HCT116 (cell line): Measurements from ENCODE around the gene NHERF2. TPM values are rescaled to one million over a fixed set of nuclear protein-coding genes. Genes with fewer than 3 reads are reported as not detected.

ENCODE experiments used
- ATAC-seq: fragments of 200-7000 bp; cut with Tn5 transposase; 2 replicates; pipeline ENCODE4 v1.9.1; 2020; ENCODE audit warnings: mild to moderate bottlenecking, moderate library complexity
- BruUV-seq: library from RNA; stranded (reverse); fragments of 400-500 nt; replicated peaks from 2 replicates; lab custom pipeline; 2021; lab: Mats Ljungman, UMichigan
- CTCF ChIA-PET: fragments of 300-600 bp; sonication (Branson Sonifier 250); formaldehyde crosslinking; loops from one replicate; lab custom pipeline; 2021; ENCODE audit warnings: antibody characterized with exemption; lab: Charles Lee
- POLR2A ChIA-PET: fragments of 300-600, 350-600 bp; sonication (Branson Sonifier 250); formaldehyde crosslinking; loops from one replicate; lab custom pipeline; 2021; ENCODE audit warnings: antibody characterized with exemption; lab: Charles Lee
- RAD21 ChIA-PET, 2 experiments: fragments of 300-600 bp; sonication (Branson Sonifier 250); formaldehyde crosslinking; loops; one replicate each; lab custom pipeline; 2023; ENCODE audit warnings: low total read pairs in 2 of 2; ENCODE audit not compliant: uncharacterized antibody in 2 of 2, unreplicated experiment in 2 of 2, low non-redundant PET in 1 of 2; lab: Charles Lee
- DNase-seq: peaks from one replicate; pipeline ENCODE4 v3.0.0-alpha.2; 2010; ENCODE audit warnings: low read depth, low spot score
- H2AFZ ChIP-seq: fragments of 200-600 bp; shearing (Covaris generic), sonication (generic); 2 replicates; pipeline ENCODE4 v1.6.1; 2017; ENCODE audit warnings: low read depth, mixed run types, mixed read lengths, antibody characterized with exemption, low read length; ENCODE audit not compliant: poor library complexity, severe bottlenecking
- H3K27ac ChIP-seq: 2 replicates; pipeline ENCODE4 v1.5.1; 2012; ENCODE audit warnings: low read depth, low read length
- H3K27me3 ChIP-seq: fragments of 200-600 bp; sonication (generic); 2 replicates; pipeline ENCODE4 v1.6.1; 2016; ENCODE audit warnings: mixed run types, low read length, mixed read lengths; ENCODE audit not compliant: insufficient read depth
- H3K36me3 ChIP-seq, 2 experiments: fragments of 200-500 bp in 1 of 2; fragments of 200-600 bp in 1 of 2; sonication (Bioruptor generic) in 1 of 2; sonication (generic) in 1 of 2; 2 replicates each; pipeline versions ENCODE4 v1.5.1 to v1.6.1; 2014 to 2016; ENCODE audit warnings: low read length in 2 of 2, inconsistent platforms in 1 of 2, mixed read lengths in 1 of 2, mixed run types in 1 of 2; ENCODE audit not compliant: insufficient read depth in 2 of 2, control insufficient read depth in 1 of 2
- H3K4me1 ChIP-seq, 2 experiments: fragments of 200-600 bp in 1 of 2; sonication (generic) in 1 of 2; 2 replicates each; pipeline versions ENCODE4 v1.5.1 to v1.6.1; 2012 to 2017; ENCODE audit warnings: low read length in 2 of 2, inconsistent platforms in 1 of 2, mild to moderate bottlenecking in 1 of 2, mixed read lengths in 1 of 2, mixed run types in 1 of 2, moderate library complexity in 1 of 2; ENCODE audit not compliant: insufficient read depth in 2 of 2, control insufficient read depth in 1 of 2
- H3K4me2 ChIP-seq: fragments of 200-600 bp; sonication (generic); 2 replicates; pipeline ENCODE4 v1.6.1; 2017; ENCODE audit warnings: mixed run types, low read length, mixed read lengths
- H3K4me3 ChIP-seq, 2 experiments: fragments of 200-600 bp in 1 of 2; sonication (generic) in 1 of 2; replicated peaks in 1 of 2; 2 replicates each; pipeline ENCODE4 v1.5.1; 2011 to 2016; ENCODE audit warnings: low read length in 2 of 2, control low read depth in 1 of 2, low read depth in 1 of 2, mild to moderate bottlenecking in 1 of 2, mixed read lengths in 1 of 2, mixed run types in 1 of 2
- H3K79me2 ChIP-seq: fragments of 200-600 bp; sonication (generic); 2 replicates; pipeline ENCODE4 v1.6.1; 2017; ENCODE audit warnings: mild to moderate bottlenecking, mixed run types, low read length, moderate library complexity, mixed read lengths; ENCODE audit not compliant: insufficient read depth
- H3K9ac ChIP-seq: fragments of 200-600 bp; sonication (generic); 2 replicates; pipeline ENCODE4 v1.6.1; 2016; ENCODE audit warnings: low read length, mixed read lengths
- H3K9me2 ChIP-seq: fragments of 200-600 bp; sonication (generic), shearing (Covaris generic); 2 replicates; pipeline ENCODE4 v1.6.1; 2017; ENCODE audit warnings: mixed run types, mild to moderate bottlenecking, moderate library complexity; ENCODE audit not compliant: insufficient read depth
- H3K9me3 ChIP-seq, 2 experiments: fragments of 200-500 bp in 1 of 2; fragments of 200-600 bp in 1 of 2; sonication (Bioruptor generic) in 1 of 2; sonication (generic) in 1 of 2; 2 replicates each; pipeline ENCODE4 v1.6.1; 2014 to 2017; ENCODE audit warnings: low read length in 2 of 2, mixed read lengths in 2 of 2, inconsistent platforms in 1 of 2, low read depth in 1 of 2, mild to moderate bottlenecking in 1 of 2, mixed run types in 1 of 2, moderate library complexity in 1 of 2; ENCODE audit not compliant: control insufficient read depth in 1 of 2, insufficient read depth in 1 of 2
- H4K20me1 ChIP-seq: fragments of 200-600 bp; sonication (generic), shearing (Covaris generic); 2 replicates; pipeline ENCODE4 v1.6.1; 2017; ENCODE audit warnings: mixed run types, mild to moderate bottlenecking, moderate library complexity; ENCODE audit not compliant: insufficient read depth
- CBX3 ChIP-seq: IDR thresholded peaks from 2 replicates; pipeline ENCODE4 v1.6.1; 2012; ENCODE audit warnings: low read depth
- CEBPB ChIP-seq: IDR thresholded peaks from 2 replicates; pipeline ENCODE4 v1.6.1; 2012; ENCODE audit warnings: low read depth
- ELF1 ChIP-seq: IDR thresholded peaks from 2 replicates; pipeline ENCODE4 v1.6.1; 2012; ENCODE audit warnings: low read depth, borderline replicate concordance
- EZH2phosphoT487 ChIP-seq: fragments of 200-600 bp; IDR thresholded peaks from 2 replicates; pipeline ENCODE4 v1.6.1; 2018; ENCODE audit warnings: antibody characterized with exemption, borderline replicate concordance
- FOSL1 ChIP-seq: IDR thresholded peaks from 2 replicates; pipeline ENCODE4 v1.6.1; 2012; ENCODE audit warnings: low read depth
- JUND ChIP-seq: IDR thresholded peaks from 2 replicates; pipeline ENCODE4 v1.6.1; 2012
- POLR2AphosphoS5 ChIP-seq: IDR thresholded peaks from 2 replicates; pipeline ENCODE4 v1.6.1; 2011; ENCODE audit warnings: mild to moderate bottlenecking, low read depth, low read length, moderate library complexity
- SIN3A ChIP-seq: IDR thresholded peaks from 2 replicates; pipeline ENCODE4 v1.6.1; 2012; ENCODE audit warnings: low read depth
- SP1 ChIP-seq: IDR thresholded peaks from 2 replicates; pipeline ENCODE4 v1.6.1; 2012; ENCODE audit warnings: low read depth
- TCF7L2 ChIP-seq: IDR thresholded peaks from 2 replicates; pipeline ENCODE4 v1.7.0; 2011; ENCODE audit warnings: borderline replicate concordance, inconsistent platforms; ENCODE audit not compliant: insufficient read depth, insufficient read length; ENCODE audit errors: extremely low read depth
- ZFX ChIP-seq: fragments of 450-650 bp; IDR thresholded peaks from 2 replicates; pipeline ENCODE4 v1.6.1; 2017
- ZNF274 ChIP-seq: fragments of 200-500 bp; sonication (Bioruptor generic); IDR thresholded peaks from 2 replicates; pipeline ENCODE4 v1.6.1; 2014; ENCODE audit warnings: mild to moderate bottlenecking, low read depth, low read length, inconsistent platforms
- intact Hi-C: fragments of 100-400 bp; cut with micrococcal nuclease; formaldehyde crosslinking; loops from 2 replicates; pipeline ENCODE4 v1.10.0; 2022
- total RNA-seq: library from RNA; stranded (reverse); gene quantifications from one replicate; pipeline ENCODE4 v1.2.1, GENCODE V29; 2021; ENCODE audit not compliant: unreplicated experiment
- TF ChIP-seq, protein P1 (sequence below): IDR thresholded peaks from 2 replicates; pipeline ENCODE4 v1.6.1; 2011; ENCODE audit warnings: mild to moderate bottlenecking, low read length, moderate library complexity; ENCODE audit not compliant: insufficient replicate concordance; ENCODE audit errors: extremely low read depth
- TF ChIP-seq, protein P2 (sequence below), 3 experiments: fragments of 200-600 bp in 1 of 3; sonication (generic) in 1 of 3; IDR thresholded peaks in 2 of 3; conservative IDR thresholded peaks in 1 of 3; 2 replicates each; pipeline ENCODE4 v1.5.1; 2012 to 2017; ENCODE audit warnings: low read depth in 2 of 3, low read length in 2 of 3, antibody characterized with exemption in 1 of 3, borderline replicate concordance in 1 of 3, control low read depth in 1 of 3, mild to moderate bottlenecking in 1 of 3, mixed read lengths in 1 of 3, mixed run types in 1 of 3, moderate library complexity in 1 of 3; ENCODE audit not compliant: insufficient read depth in 1 of 3
- TF ChIP-seq, protein P3 (sequence below): IDR thresholded peaks from 2 replicates; pipeline ENCODE4 v1.6.1; 2012
- TF ChIP-seq, protein P4 (sequence below): IDR thresholded peaks from 2 replicates; pipeline ENCODE4 v1.6.1; 2012; ENCODE audit warnings: low read depth

NHERF2 gene
- total RNA-seq, 1 experiment from 2014 or later: 58.4 TPM

DNA sequence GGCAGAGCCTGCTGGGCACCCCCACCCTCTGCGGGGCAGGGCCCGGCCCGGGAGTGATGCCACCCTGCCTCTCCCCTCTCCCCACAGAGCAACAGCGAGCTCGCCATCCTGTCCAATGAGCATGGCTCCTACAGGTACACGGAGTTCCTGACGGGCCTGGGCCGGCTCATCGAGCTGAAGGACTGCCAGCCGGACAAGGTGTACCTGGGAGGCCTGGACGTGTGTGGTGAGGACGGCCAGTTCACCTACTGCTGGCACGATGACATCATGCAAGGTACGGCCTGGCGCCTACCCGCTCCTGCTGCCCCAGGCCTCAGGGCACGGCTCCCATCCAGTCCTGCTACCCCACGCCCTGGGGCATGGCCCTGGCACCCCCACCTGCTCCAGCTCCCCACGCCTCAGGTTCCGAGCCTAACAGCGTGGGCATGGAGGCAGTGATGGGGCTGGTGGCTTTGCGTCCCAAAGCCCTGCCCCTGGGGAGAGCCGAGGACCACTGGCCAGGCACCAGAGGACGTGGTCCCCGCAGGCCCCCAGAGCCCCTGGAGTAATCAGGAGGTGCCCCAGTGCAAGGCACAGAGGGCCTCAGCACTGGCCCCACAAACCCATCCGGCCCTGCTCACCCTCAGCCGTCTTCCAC, 59.5 kb downstream of the NHERF2 start:
- Histone ChIP-seq H3K4me3 (no peak overlapping the region), H3K9ac (no peak overlapping the region), H3K4me2 (no peak overlapping the region), H2AFZ (no peak overlapping the region), H3K9me2 (no peaks in the 10 kb centered on the region), H3K4me1 (peaks cover 4 to 12% of the 10 kb centered on the region in 2 experiments), H3K27ac (no peak overlapping the region; the same call in 1 of the 2 replicates), H3K36me3 (peaks cover 5 to 13% of the 10 kb centered on the region in 2 experiments; a peak in 2 of 4 replicates), H3K9me3 (no peaks in the 10 kb centered on the region), H4K20me1 (no peaks in the 10 kb centered on the region), H3K79me2 (no peaks in the 10 kb centered on the region), H3K27me3 (no peaks in the 10 kb centered on the region)
- ChIA-PET RAD21 (no interaction called here), POLR2A (no interaction called here), CTCF (interaction anchor here (1.1 kb wide), 1 partner anchor 39 kb away, joined by 3 read pairs; the partner anchor contains the start of genes NTHL1 and TSC2)
- no TSS peak for BruUV-seq
- DNase-seq (no peak), ATAC-seq (no peak)
- TF ChIP-seq CBX3 (no peak), FOSL1 (no peak), EZH2phosphoT487 (no peak), SIN3A (no peak), ZNF274 (no peak), JUND (no peak), CEBPB (no peak), TCF7L2 (no peak), SP1 (no peak), ELF1 (no peak), ZFX (no peak), POLR2AphosphoS5 (no peak)
- TF ChIP-seq, protein P1, sequence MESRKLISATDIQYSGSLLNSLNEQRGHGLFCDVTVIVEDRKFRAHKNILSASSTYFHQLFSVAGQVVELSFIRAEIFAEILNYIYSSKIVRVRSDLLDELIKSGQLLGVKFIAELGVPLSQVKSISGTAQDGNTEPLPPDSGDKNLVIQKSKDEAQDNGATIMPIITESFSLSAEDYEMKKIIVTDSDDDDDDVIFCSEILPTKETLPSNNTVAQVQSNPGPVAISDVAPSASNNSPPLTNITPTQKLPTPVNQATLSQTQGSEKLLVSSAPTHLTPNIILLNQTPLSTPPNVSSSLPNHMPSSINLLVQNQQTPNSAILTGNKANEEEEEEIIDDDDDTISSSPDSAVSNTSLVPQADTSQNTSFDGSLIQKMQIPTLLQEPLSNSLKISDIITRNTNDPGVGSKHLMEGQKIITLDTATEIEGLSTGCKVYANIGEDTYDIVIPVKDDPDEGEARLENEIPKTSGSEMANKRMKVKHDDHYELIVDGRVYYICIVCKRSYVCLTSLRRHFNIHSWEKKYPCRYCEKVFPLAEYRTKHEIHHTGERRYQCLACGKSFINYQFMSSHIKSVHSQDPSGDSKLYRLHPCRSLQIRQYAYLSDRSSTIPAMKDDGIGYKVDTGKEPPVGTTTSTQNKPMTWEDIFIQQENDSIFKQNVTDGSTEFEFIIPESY: no peak
- TF ChIP-seq, protein P2, sequence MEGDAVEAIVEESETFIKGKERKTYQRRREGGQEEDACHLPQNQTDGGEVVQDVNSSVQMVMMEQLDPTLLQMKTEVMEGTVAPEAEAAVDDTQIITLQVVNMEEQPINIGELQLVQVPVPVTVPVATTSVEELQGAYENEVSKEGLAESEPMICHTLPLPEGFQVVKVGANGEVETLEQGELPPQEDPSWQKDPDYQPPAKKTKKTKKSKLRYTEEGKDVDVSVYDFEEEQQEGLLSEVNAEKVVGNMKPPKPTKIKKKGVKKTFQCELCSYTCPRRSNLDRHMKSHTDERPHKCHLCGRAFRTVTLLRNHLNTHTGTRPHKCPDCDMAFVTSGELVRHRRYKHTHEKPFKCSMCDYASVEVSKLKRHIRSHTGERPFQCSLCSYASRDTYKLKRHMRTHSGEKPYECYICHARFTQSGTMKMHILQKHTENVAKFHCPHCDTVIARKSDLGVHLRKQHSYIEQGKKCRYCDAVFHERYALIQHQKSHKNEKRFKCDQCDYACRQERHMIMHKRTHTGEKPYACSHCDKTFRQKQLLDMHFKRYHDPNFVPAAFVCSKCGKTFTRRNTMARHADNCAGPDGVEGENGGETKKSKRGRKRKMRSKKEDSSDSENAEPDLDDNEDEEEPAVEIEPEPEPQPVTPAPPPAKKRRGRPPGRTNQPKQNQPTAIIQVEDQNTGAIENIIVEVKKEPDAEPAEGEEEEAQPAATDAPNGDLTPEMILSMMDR (IDR thresholded peaks at IDR 0.05 in 2 of 3, conservative IDR thresholded peaks at IDR 0.05 in 1 of 3; ENCODE audit: borderline replicate concordance in 1 of 3, insufficient read depth in 1 of 3, low read depth in 2 of 3, low read length in 2 of 3): no peak
- TF ChIP-seq, protein P3, sequence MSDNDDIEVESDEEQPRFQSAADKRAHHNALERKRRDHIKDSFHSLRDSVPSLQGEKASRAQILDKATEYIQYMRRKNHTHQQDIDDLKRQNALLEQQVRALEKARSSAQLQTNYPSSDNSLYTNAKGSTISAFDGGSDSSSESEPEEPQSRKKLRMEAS: no peak
- TF ChIP-seq, protein P4, sequence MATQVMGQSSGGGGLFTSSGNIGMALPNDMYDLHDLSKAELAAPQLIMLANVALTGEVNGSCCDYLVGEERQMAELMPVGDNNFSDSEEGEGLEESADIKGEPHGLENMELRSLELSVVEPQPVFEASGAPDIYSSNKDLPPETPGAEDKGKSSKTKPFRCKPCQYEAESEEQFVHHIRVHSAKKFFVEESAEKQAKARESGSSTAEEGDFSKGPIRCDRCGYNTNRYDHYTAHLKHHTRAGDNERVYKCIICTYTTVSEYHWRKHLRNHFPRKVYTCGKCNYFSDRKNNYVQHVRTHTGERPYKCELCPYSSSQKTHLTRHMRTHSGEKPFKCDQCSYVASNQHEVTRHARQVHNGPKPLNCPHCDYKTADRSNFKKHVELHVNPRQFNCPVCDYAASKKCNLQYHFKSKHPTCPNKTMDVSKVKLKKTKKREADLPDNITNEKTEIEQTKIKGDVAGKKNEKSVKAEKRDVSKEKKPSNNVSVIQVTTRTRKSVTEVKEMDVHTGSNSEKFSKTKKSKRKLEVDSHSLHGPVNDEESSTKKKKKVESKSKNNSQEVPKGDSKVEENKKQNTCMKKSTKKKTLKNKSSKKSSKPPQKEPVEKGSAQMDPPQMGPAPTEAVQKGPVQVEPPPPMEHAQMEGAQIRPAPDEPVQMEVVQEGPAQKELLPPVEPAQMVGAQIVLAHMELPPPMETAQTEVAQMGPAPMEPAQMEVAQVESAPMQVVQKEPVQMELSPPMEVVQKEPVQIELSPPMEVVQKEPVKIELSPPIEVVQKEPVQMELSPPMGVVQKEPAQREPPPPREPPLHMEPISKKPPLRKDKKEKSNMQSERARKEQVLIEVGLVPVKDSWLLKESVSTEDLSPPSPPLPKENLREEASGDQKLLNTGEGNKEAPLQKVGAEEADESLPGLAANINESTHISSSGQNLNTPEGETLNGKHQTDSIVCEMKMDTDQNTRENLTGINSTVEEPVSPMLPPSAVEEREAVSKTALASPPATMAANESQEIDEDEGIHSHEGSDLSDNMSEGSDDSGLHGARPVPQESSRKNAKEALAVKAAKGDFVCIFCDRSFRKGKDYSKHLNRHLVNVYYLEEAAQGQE: no peak
- intact Hi-C loops: no loop called here
